IPS-18a (cell line): Measurements from ENCODE around the gene CEP170B.
"Not testable (repeated sequence)": the region's sequence is repeated elsewhere in the genome, so short reads cannot be mapped to it uniquely, and the experiment has no call there.

ENCODE experiments used
- H3K27ac ChIP-seq: one replicate; pipeline ENCODE4 v1.5.1; 2013; ENCODE audit warnings: low read length
- H3K27me3 ChIP-seq: one replicate; pipeline ENCODE4 v1.6.1; 2013; ENCODE audit warnings: mild to moderate bottlenecking, low read length; ENCODE audit not compliant: control insufficient read depth, insufficient read depth
- H3K36me3 ChIP-seq: one replicate; pipeline ENCODE4 v1.6.1; 2013; ENCODE audit warnings: low read depth, low read length; ENCODE audit not compliant: control insufficient read depth
- H3K4me1 ChIP-seq: one replicate; pipeline ENCODE4 v1.6.1; 2013; ENCODE audit warnings: low read depth, low read length; ENCODE audit not compliant: control insufficient read depth
- H3K4me3 ChIP-seq: one replicate; pipeline ENCODE4 v1.5.1; 2013; ENCODE audit warnings: low read length
- H3K9ac ChIP-seq: one replicate; pipeline ENCODE4 v1.6.1; 2013; ENCODE audit warnings: mild to moderate bottlenecking, low read length, moderate library complexity
- H3K9me3 ChIP-seq: one replicate; pipeline ENCODE4 v1.6.1; 2013; ENCODE audit warnings: low read depth, low read length; ENCODE audit not compliant: control insufficient read depth

The CEP170B gene

GRCh38 chr14:104877806-104878550 is 12.9 kb downstream of the CEP170B start:
- Histone ChIP-seq H3K9me3 (no peaks in the 10 kb centered on the region), H3K4me3 (no peak overlapping the region), H3K9ac (no peak overlapping the region), H3K4me1 (peaks cover 3% of the 10 kb centered on the region), H3K36me3 (peaks cover 7% of the 10 kb centered on the region), H3K27me3 (no peaks in the 10 kb centered on the region), H3K27ac (no peak overlapping the region)

DNA sequence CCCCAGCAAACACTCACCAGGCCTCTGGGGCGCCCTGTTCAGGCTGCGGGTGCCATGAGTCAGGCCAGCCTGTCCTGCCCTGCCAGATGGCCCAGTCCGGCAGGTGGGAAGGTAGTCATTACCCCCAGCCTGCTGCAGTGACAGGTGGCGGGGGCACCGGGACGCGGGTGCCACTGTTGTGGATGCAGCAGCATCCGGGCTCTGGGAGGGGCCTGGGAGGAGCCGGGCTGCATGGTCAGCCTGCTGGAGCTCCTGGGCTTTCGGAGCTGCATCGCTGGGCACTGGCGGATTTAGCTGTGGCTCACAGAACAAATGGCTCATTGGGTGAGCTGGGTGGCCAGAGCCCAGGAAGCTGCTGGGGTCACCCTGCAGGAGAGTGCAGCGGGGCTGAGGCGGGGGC is 13.5 kb downstream of the CEP170B start:
- H3K9ac ChIP-seq, result no peak overlapping the region
- H3K27ac ChIP-seq, result no peak overlapping the region
- H3K27me3 ChIP-seq, result no peaks in the 10 kb centered on the region
- peaks cover 7% of the 10 kb centered on the region for H3K36me3 ChIP-seq
- H3K4me1 ChIP-seq, result no peaks in the 10 kb centered on the region
- no peaks in the 10 kb centered on the region for H3K9me3 ChIP-seq
- no peak overlapping the region for H3K4me3 ChIP-seq

- Histone ChIP-seq H3K27ac (no peak overlapping the region), H3K27me3 (no peaks in the 10 kb centered on the region), H3K4me3 (no peak overlapping the region), H3K9me3 (no peaks in the 10 kb centered on the region), H3K36me3 (peaks cover 7% of the 10 kb centered on the region), H3K4me1 (no peaks in the 10 kb centered on the region), H3K9ac (no peak overlapping the region)
Observed at GRCh38 chr14:104879201-104879982, 14.3 kb downstream of the CEP170B start.

DNA sequence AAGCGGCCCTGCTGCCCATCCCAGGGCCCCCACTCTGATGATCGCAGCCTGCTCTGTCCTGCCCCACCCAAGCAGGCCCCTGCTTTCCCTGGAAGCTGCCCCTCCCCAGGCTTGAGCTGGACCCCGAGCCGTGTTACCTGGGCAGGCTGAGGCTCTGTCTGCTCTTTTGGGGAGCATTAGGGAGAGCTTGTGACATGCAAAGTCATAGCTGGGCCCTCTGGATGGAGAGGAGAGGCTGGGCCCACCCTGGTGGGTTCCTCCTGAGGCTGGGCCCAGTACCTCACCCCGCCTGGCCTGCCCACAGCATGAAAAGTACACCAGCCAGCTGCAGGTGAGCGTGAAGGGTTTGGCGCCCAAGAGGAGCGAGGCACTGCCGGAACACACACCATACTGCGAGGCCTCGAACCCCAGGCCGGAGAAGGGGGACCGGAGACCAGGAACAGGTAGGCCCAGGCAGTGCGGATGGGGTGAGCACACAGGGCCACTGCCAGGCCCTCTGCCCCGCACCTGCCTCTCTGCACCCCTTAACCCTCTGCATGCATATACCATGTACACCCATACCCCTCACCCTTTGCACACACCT is 15.0 kb downstream of the CEP170B start:
- Histone ChIP-seq H3K9me3 (no peaks in the 10 kb centered on the region), H3K4me3 (no peak overlapping the region), H3K27me3 (no peaks in the 10 kb centered on the region), H3K27ac (no peak overlapping the region), H3K36me3 (peaks cover 7% of the 10 kb centered on the region), H3K4me1 (no peaks in the 10 kb centered on the region), H3K9ac (no peak overlapping the region)

DNA sequence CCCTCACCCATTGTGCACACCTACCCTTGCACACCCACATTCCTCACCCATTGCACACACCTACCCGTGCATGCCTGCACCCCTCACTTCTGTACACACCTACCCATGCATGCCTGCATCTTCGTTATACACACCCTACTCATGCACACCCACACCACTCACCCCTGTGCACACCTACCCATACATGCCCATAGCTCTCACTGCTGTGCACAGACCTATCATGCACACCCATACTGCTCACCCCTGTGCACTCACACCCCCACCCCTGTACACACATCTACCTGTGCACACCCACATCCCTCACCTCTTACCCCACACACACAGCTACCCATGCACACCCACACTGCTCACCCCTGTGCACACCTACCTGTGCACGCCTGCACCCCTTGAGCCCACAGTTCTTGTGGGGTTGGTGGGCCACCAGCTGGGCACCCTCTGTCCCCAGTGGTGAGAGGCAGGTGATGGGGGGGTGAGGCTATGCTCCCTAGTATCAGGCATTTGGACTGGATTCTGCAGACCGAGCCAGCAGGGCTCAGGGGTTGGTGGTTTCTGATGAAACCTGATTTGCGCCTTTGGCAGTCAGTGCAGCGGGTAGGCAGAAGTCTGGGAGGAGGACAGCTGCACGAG is 15.6 kb downstream of the CEP170B start:
- Histone ChIP-seq H3K9me3 (no peaks in the 10 kb centered on the region), H3K27ac (no peak overlapping the region), H3K4me1 (no peaks in the 10 kb centered on the region), H3K9ac (no peak overlapping the region), H3K36me3 (peaks cover 7% of the 10 kb centered on the region), H3K27me3 (no peaks in the 10 kb centered on the region), H3K4me3 (no peak overlapping the region)

DNA sequence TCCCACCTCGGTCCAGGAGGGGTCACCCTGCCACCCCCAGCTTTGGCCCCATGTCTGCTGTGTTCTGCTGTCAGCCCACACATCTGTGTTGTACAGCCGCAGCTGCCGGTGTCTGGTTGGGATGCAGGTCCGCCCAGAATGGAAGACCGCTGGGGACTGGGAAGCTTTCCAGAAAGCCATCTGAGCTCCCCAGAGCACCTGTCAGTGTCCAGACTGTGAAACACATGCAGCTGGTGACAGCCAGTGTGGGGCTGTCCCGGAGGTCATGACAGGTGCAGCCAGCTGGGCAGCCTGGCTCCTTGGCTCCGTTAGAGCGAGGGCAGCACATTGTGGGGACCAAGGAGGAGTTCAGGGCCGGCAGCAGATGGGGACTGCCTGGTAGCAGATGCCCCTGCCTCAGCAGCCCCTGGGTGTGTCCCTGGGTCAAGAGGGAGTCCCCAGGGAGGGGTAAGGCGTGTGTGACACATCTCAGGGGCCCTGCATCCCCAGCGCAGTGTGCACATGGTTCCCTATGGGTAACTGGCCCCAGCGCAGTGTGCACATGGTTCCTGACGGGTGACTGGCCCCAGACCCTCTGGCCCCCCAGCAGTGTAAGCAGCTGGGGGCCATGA is 16.4 kb downstream of the CEP170B start:
- Histone ChIP-seq H3K9ac (no peak overlapping the region), H3K4me1 (no peaks in the 10 kb centered on the region), H3K4me3 (no peak overlapping the region), H3K27me3 (no peaks in the 10 kb centered on the region), H3K9me3 (no peaks in the 10 kb centered on the region), H3K27ac (no peak overlapping the region), H3K36me3 (peaks cover 7% of the 10 kb centered on the region)

DNA sequence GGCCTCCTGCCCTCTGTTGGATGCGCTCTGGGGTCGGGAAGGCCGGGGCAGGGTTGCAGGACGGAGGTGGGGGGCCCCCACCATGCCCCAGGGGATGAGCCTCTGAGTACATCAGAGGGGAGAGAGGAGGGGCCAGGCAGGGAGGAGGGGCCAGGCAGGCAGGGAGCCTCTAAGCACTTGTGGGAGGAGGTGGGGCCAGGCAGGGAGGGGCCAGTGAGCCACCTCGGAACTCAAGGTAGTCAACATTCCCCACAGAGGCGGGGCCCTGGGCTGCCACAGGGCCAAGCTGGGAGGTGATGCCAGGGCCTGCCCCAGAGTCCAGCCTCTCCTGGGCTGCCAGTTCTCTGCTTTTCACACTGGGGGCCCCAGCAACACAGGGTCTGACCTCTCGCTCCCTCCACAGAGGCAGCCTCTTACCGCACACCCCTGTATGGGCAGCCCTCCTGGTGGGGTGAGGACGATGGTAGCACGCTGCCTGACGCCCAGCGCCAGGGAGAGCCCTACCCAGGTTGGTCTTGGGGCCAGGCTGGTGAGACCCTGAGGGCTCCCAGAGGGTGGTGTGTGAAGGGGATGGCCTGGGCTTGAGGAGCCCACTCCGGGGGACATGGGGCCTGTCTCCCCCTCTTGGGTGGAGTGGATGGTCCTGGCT is 17.4 kb downstream of the CEP170B start:
- peaks cover 7% of the 10 kb centered on the region for H3K36me3 ChIP-seq
- no peaks in the 10 kb centered on the region for H3K9me3 ChIP-seq
- no peak overlapping the region for H3K27ac ChIP-seq
- H3K4me1 ChIP-seq, result no peaks in the 10 kb centered on the region
- H3K27me3 ChIP-seq, result no peaks in the 10 kb centered on the region
- H3K4me3 ChIP-seq, result no peak overlapping the region
- no peak overlapping the region for H3K9ac ChIP-seq

GRCh38 chr14:104882991-104883660 is 18.1 kb downstream of the CEP170B start:
- no peak overlapping the region for H3K9ac ChIP-seq
- H3K27ac ChIP-seq, result no peak overlapping the region
- no peaks in the 10 kb centered on the region for H3K9me3 ChIP-seq
- no peaks in the 10 kb centered on the region for H3K27me3 ChIP-seq
- no peak overlapping the region for H3K4me3 ChIP-seq
- no peaks in the 10 kb centered on the region for H3K4me1 ChIP-seq
- H3K36me3 ChIP-seq, result peaks cover 7% of the 10 kb centered on the region

GRCh38 chr14:104883681-104884361 is 18.8 kb downstream of the CEP170B start:
- H3K27me3 ChIP-seq, result no peaks in the 10 kb centered on the region
- no peaks in the 10 kb centered on the region for H3K4me1 ChIP-seq
- H3K9ac ChIP-seq, result no peak overlapping the region
- no peak overlapping the region for H3K4me3 ChIP-seq
- H3K27ac ChIP-seq, result no peak overlapping the region
- peaks cover 7% of the 10 kb centered on the region for H3K36me3 ChIP-seq
- H3K9me3 ChIP-seq, result no peaks in the 10 kb centered on the region

GRCh38 chr14:104884381-104884780 is 19.3 kb downstream of the CEP170B start:
- H3K4me3 ChIP-seq, H3K36me3 ChIP-seq, H3K9ac ChIP-seq, H3K4me1 ChIP-seq, H3K27ac ChIP-seq, H3K27me3 ChIP-seq, H3K9me3 ChIP-seq: not testable (repeated sequence)
